ENCODE results near the gene TEX54.

Gene TEX54

GRCh38 chr11:62816557-62816956 lies 16.1 kb downstream of the TEX54 start:
- H3K36me3 ChIP-seq (ENCODE audit: control insufficient read depth in 1 of 2, insufficient read depth in 2 of 2, low read length in 2 of 2): peaks cover 5 to 43% of the 10 kb centered on the region in 2 donors
- no peaks in the 10 kb centered on the region for H3K27me3 ChIP-seq (ENCODE audit: low read depth, low read length)
- H3K27ac ChIP-seq (ENCODE audit: low read length): no peak overlapping the region
- H3K4me1 ChIP-seq (ENCODE audit: control insufficient read depth in 1 of 2, insufficient read depth in 2 of 2, low read length in 2 of 2): no peaks in the 10 kb centered on the region
- no peaks in the 10 kb centered on the region for H3K9me3 ChIP-seq (ENCODE audit: control insufficient read depth in 1 of 2, low read length in 2 of 2)
- H3K4me3 ChIP-seq (ENCODE audit: low read depth in 1 of 2, low read length in 2 of 2): no peak overlapping the region

- Histone ChIP-seq H3K36me3 (ENCODE audit: control insufficient read depth in 1 of 2, insufficient read depth in 2 of 2, low read length in 2 of 2) (peaks cover 0 to 15% of the 10 kb centered on the region in 2 donors), H3K4me1 (ENCODE audit: control insufficient read depth in 1 of 2, insufficient read depth in 2 of 2, low read length in 2 of 2) (no peaks in the 10 kb centered on the region), H3K27me3 (ENCODE audit: low read depth, low read length) (no peaks in the 10 kb centered on the region), H3K9me3 (ENCODE audit: control insufficient read depth in 1 of 2, low read length in 2 of 2) (no peaks in the 10 kb centered on the region), H3K27ac (ENCODE audit: low read length) (no peak overlapping the region), H3K4me3 (ENCODE audit: low read depth in 1 of 2, low read length in 2 of 2) (no peak overlapping the region)
Measured at GRCh38 chr11:62811659-62812058, 21.0 kb downstream of the TEX54 start.

DNA sequence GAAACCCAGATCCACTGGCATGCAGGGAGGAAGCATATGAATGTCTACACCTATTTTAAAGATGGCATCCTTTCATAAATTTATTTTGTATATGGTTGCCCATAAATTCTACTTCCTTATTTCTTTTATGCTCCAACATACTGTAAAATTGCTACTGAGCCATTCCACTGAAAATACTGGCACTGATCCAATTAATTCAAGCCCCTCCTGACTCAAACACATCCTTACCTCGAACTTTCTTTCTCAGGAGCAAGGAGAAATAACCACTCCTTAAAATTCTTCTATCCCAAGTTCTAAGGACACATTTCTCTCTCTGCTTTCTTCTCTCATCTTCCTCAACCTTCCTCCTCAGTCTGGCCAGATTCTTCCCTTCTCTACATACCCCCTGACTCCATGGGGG lies 21.9 kb downstream of the TEX54 start:
- H3K9me3 ChIP-seq (ENCODE audit: control insufficient read depth in 1 of 2, low read length in 2 of 2): no peaks in the 10 kb centered on the region
- H3K36me3 ChIP-seq (ENCODE audit: control insufficient read depth in 1 of 2, insufficient read depth in 2 of 2, low read length in 2 of 2): peaks cover 0 to 12% of the 10 kb centered on the region in 2 donors
- H3K4me3 ChIP-seq (ENCODE audit: low read depth in 1 of 2, low read length in 2 of 2): no peak overlapping the region
- H3K4me1 ChIP-seq (ENCODE audit: control insufficient read depth in 1 of 2, insufficient read depth in 2 of 2, low read length in 2 of 2): peaks cover 5 to 7% of the 10 kb centered on the region in 2 donors
- no peak overlapping the region for H3K27ac ChIP-seq (ENCODE audit: low read length)
- no peaks in the 10 kb centered on the region for H3K27me3 ChIP-seq (ENCODE audit: low read depth, low read length)

DNA sequence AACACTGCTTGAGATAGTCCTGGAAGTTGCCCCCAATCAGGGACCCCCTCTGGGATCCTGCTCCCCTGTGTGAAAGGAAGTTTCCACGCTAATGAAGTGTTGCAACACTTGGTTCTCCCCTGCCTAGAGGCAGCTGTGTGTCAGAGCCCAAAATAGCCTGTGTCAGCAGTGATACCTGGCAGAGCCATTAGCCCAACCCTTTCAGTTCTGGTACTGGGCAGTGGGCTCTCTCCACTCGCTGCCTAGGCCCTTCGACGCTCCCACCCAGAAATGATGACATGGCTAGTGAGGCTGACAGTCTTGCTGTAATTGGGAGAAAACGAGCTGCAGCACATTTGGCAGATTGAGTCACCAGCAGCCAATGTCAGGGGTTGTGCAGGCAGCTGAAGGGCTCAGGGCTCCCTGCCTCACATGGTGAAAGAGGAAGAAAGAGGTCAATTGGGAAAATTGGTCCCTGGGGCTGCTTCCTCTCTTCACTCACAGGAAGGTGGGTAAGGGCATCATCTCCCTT lies 26.0 kb downstream of the TEX54 start:
- Histone ChIP-seq H3K36me3 (ENCODE audit: control insufficient read depth in 1 of 2, insufficient read depth in 2 of 2, low read length in 2 of 2) (peaks cover 16 to 20% of the 10 kb centered on the region in 2 donors), H3K4me1 (ENCODE audit: control insufficient read depth in 1 of 2, insufficient read depth in 2 of 2, low read length in 2 of 2) (peaks cover 13 to 20% of the 10 kb centered on the region in 2 donors), H3K27me3 (ENCODE audit: low read depth, low read length) (no peaks in the 10 kb centered on the region), H3K4me3 (ENCODE audit: low read depth in 1 of 2, low read length in 2 of 2) (no peak overlapping the region), H3K9me3 (ENCODE audit: control insufficient read depth in 1 of 2, low read length in 2 of 2) (no peaks in the 10 kb centered on the region), H3K27ac (ENCODE audit: low read length) (peak overlapping the region; percentile 58)

- peak overlapping the region; percentile 88 for H3K27ac ChIP-seq (ENCODE audit: low read length)
- no peaks in the 10 kb centered on the region for H3K27me3 ChIP-seq (ENCODE audit: low read depth, low read length)
- H3K4me1 ChIP-seq (ENCODE audit: control insufficient read depth in 1 of 2, insufficient read depth in 2 of 2, low read length in 2 of 2): peaks cover 13 to 20% of the 10 kb centered on the region in 2 donors
- H3K4me3 ChIP-seq (ENCODE audit: low read depth in 1 of 2, low read length in 2 of 2): peak overlapping the region; percentile 73 to 81
- no peaks in the 10 kb centered on the region for H3K9me3 ChIP-seq (ENCODE audit: control insufficient read depth in 1 of 2, low read length in 2 of 2)
- peaks cover 22 to 26% of the 10 kb centered on the region in 2 donors for H3K36me3 ChIP-seq (ENCODE audit: control insufficient read depth in 1 of 2, insufficient read depth in 2 of 2, low read length in 2 of 2)
Measured at GRCh38 chr11:62805961-62806441, 26.6 kb downstream of the TEX54 start.

DNA sequence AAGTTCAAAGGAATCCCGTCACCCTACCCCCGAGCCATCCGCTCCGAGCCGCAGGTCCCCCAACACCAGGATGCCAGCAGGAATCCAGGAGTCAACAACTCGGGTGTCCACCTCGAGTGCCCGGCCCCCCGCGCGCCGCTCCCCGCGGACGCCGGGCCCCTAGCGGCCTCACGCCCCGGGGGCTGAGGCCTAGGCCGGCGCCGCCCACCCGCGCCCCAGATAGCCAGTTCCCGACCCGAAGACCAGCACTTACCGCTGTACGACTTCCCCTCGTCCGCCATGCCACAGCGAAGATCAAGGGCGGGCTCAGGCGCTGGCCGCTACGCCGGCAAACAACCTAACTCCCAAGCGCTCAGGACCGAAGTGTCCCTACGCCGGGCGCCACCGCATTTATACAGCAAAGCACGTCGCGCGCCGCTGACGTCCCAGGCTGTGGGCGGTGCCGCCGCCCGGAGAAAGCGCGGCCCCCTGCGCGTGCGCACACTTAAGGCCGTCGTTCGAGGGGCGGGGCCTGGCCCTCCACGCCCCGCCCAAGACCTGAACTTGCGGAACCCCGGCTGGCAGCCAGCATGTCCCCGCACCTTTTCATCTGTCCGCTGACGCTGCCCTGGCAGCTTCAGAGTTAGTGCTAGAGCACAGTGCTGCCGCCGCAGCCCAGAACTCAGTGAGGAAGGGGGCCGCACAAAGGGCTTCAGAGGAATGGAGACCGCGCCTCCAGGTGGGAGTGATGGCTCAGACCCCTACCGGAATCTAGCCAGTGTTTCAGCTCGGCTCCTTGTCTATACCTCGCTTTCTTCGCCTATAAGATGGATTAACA lies 27.4 kb downstream of the TEX54 start, which contains the start of gene NXF1:
Gene NXF1 (minus strand): TSS at position 365 of the 817 bp plus-strand sequence. CDS start 84 bp downstream, at position 281.
- peak within 1 kb of the TSS; percentile 73 to 81 for H3K4me3 ChIP-seq (ENCODE audit: low read depth in 1 of 2, low read length in 2 of 2)
- H3K9me3 ChIP-seq (ENCODE audit: control insufficient read depth in 1 of 2, low read length in 2 of 2): no peaks in the 10 kb centered on the region
- peak within 1 kb of the TSS; percentile 88 for H3K27ac ChIP-seq (ENCODE audit: low read length)
- H3K36me3 ChIP-seq (ENCODE audit: control insufficient read depth in 1 of 2, insufficient read depth in 2 of 2, low read length in 2 of 2): peaks cover 26 to 31% of the 10 kb centered on the region in 2 donors
- H3K4me1 ChIP-seq (ENCODE audit: control insufficient read depth in 1 of 2, insufficient read depth in 2 of 2, low read length in 2 of 2): peaks cover 13 to 20% of the 10 kb centered on the region in 2 donors
- no peaks in the 10 kb centered on the region for H3K27me3 ChIP-seq (ENCODE audit: low read depth, low read length)

GRCh38 chr11:62804310-62805075 lies 28.1 kb downstream of the TEX54 start:
- H3K36me3 ChIP-seq (ENCODE audit: control insufficient read depth in 1 of 2, insufficient read depth in 2 of 2, low read length in 2 of 2): peaks cover 34 to 39% of the 10 kb centered on the region in 2 donors

GRCh38 chr11:62801071-62801470 lies 31.6 kb downstream of the TEX54 start:
- Histone ChIP-seq H3K9me3 (ENCODE audit: control insufficient read depth in 1 of 2, low read length in 2 of 2) (no peaks in the 10 kb centered on the region), H3K27me3 (ENCODE audit: low read depth, low read length) (no peaks in the 10 kb centered on the region), H3K27ac (ENCODE audit: low read length) (no peak overlapping the region), H3K36me3 (ENCODE audit: control insufficient read depth in 1 of 2, insufficient read depth in 2 of 2, low read length in 2 of 2) (peaks cover 57 to 73% of the 10 kb centered on the region in 2 donors), H3K4me1 (ENCODE audit: control insufficient read depth in 1 of 2, insufficient read depth in 2 of 2, low read length in 2 of 2) (peaks cover 10 to 16% of the 10 kb centered on the region in 2 donors), H3K4me3 (ENCODE audit: low read depth in 1 of 2, low read length in 2 of 2) (no peak overlapping the region)

More at GRCh38 chr11:62804310-62805075, 28.1 kb downstream of the TEX54 start:
- no peaks in the 10 kb centered on the region for H3K27me3 ChIP-seq (ENCODE audit: low read depth, low read length)
- peaks cover 13 to 20% of the 10 kb centered on the region in 2 donors for H3K4me1 ChIP-seq (ENCODE audit: control insufficient read depth in 1 of 2, insufficient read depth in 2 of 2, low read length in 2 of 2)
- peak overlapping the region; percentile 88 for H3K27ac ChIP-seq (ENCODE audit: low read length)
- no peaks in the 10 kb centered on the region for H3K9me3 ChIP-seq (ENCODE audit: control insufficient read depth in 1 of 2, low read length in 2 of 2)
- peak overlapping the region; percentile 73 to 81 for H3K4me3 ChIP-seq (ENCODE audit: low read depth in 1 of 2, low read length in 2 of 2)

- peaks cover 8 to 12% of the 10 kb centered on the region in 2 donors for H3K4me1 ChIP-seq (ENCODE audit: control insufficient read depth in 1 of 2, insufficient read depth in 2 of 2, low read length in 2 of 2)
- H3K9me3 ChIP-seq (ENCODE audit: control insufficient read depth in 1 of 2, low read length in 2 of 2): no peaks in the 10 kb centered on the region
- H3K36me3 ChIP-seq (ENCODE audit: control insufficient read depth in 1 of 2, insufficient read depth in 2 of 2, low read length in 2 of 2): peaks cover 70 to 87% of the 10 kb centered on the region in 2 donors
- H3K4me3 ChIP-seq (ENCODE audit: low read depth in 1 of 2, low read length in 2 of 2): no peak overlapping the region
- H3K27me3 ChIP-seq (ENCODE audit: low read depth, low read length): no peaks in the 10 kb centered on the region
- no peak overlapping the region for H3K27ac ChIP-seq (ENCODE audit: low read length)
Measured at GRCh38 chr11:62799486-62799885, 33.2 kb downstream of the TEX54 start.

DNA sequence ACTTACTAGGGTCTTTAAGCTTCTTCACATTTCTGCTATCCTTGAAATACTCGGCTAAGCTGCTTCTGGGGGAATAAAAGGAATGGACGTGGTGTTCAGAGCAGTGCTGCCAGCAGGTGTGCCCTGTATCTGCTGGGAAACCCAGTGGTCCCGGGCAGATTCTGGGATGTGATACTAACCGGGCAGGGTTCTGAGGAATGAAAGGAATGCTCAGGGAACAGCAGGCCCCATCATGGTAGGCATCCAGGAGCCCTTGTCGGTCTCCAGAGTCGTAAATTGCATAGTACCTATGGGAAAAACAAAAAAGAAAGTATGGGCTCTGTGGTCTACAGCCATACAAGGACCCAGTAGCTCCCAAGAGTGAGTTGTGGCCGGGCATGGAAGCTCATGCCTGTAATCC lies 36.4 kb downstream of the TEX54 start:
- Histone ChIP-seq H3K27me3 (ENCODE audit: low read depth, low read length) (no peaks in the 10 kb centered on the region), H3K4me1 (ENCODE audit: control insufficient read depth in 1 of 2, insufficient read depth in 2 of 2, low read length in 2 of 2) (peaks cover 8 to 14% of the 10 kb centered on the region in 2 donors), H3K36me3 (ENCODE audit: control insufficient read depth in 1 of 2, insufficient read depth in 2 of 2, low read length in 2 of 2) (peaks cover 61 to 81% of the 10 kb centered on the region in 2 donors), H3K27ac (ENCODE audit: low read length) (no peak overlapping the region), H3K9me3 (ENCODE audit: control insufficient read depth in 1 of 2, low read length in 2 of 2) (no peaks in the 10 kb centered on the region), H3K4me3 (ENCODE audit: low read depth in 1 of 2, low read length in 2 of 2) (no peak overlapping the region)
